Activated T-cell treated with anti-CD3 and anti-CD28 coated beads, Interleukin-2, amount 50 U/mL, for 72 hours (primary cell): Measurements from ENCODE around the gene FHOD3. TPM values are rescaled to one million over a fixed set of nuclear protein-coding genes. Genes with fewer than 3 reads are reported as not detected.
"Not testable (repeated sequence)": the region's sequence is repeated elsewhere in the genome, so short reads cannot be mapped to it uniquely, and the experiment has no call there.

Source experiments
- ATAC-seq, 2 donors: fragments of 150-1000 bp; cut with Tn5 transposase; replicated peaks in 1 of 2; 2 replicates each; pipeline ENCODE4 v1.10.0; 2021; ENCODE audit warnings: moderate library complexity in 2 of 2, mild to moderate bottlenecking in 1 of 2
- DNase-seq, 2 donors: peaks; one replicate each; pipeline ENCODE4 v3.0.0; 2021 to 2022; ENCODE audit warnings: mixed read lengths in 1 of 2
- H3K27ac Mint-ChIP-seq: one replicate; pipeline ENCODE4 v1.8.0; 2022; ENCODE audit warnings: mild to moderate bottlenecking, moderate library complexity, mixed read lengths
- H3K27me3 Mint-ChIP-seq: one replicate; pipeline ENCODE4 v1.8.0; 2022; ENCODE audit warnings: low read depth, mixed read lengths
- H3K36me3 Mint-ChIP-seq, 2 donors: one replicate each; pipeline ENCODE4 v1.8.0; 2022; ENCODE audit warnings: mixed read lengths in 2 of 2, mild to moderate bottlenecking in 1 of 2; ENCODE audit not compliant: insufficient read depth in 2 of 2
- H3K4me1 Mint-ChIP-seq: one replicate; pipeline ENCODE4 v1.8.0; 2022; ENCODE audit warnings: low read depth, mixed read lengths
- H3K4me3 Mint-ChIP-seq, 2 donors: one replicate each; pipeline ENCODE4 v1.8.0; 2022; ENCODE audit warnings: mild to moderate bottlenecking in 2 of 2, mixed read lengths in 2 of 2, moderate library complexity in 2 of 2
- H3K9me3 Mint-ChIP-seq, 2 donors: one replicate each; pipeline ENCODE4 v1.8.0; 2022; ENCODE audit warnings: mixed read lengths in 2 of 2
- total RNA-seq, 2 donors: library from RNA; stranded (reverse); gene quantifications; one replicate each; pipeline ENCODE4 v1.2.3, GENCODE V29; 2022

The FHOD3 gene
- total RNA-seq, 2 donors from 2014 or later = 0.28 TPM; not detected in 1

GRCh38 chr18:36460854-36461253, 163.3 kb downstream of the FHOD3 start:
- no peak overlapping the region for H3K27ac Mint-ChIP-seq
- no peaks in the 10 kb centered on the region for H3K4me1 Mint-ChIP-seq
- no peaks in the 10 kb centered on the region for H3K36me3 Mint-ChIP-seq
- no peak for ATAC-seq
- no peaks in the 10 kb centered on the region for H3K27me3 Mint-ChIP-seq
- DNase-seq = no peak
- no peaks in the 10 kb centered on the region for H3K9me3 Mint-ChIP-seq
- no peak overlapping the region for H3K4me3 Mint-ChIP-seq

DNA sequence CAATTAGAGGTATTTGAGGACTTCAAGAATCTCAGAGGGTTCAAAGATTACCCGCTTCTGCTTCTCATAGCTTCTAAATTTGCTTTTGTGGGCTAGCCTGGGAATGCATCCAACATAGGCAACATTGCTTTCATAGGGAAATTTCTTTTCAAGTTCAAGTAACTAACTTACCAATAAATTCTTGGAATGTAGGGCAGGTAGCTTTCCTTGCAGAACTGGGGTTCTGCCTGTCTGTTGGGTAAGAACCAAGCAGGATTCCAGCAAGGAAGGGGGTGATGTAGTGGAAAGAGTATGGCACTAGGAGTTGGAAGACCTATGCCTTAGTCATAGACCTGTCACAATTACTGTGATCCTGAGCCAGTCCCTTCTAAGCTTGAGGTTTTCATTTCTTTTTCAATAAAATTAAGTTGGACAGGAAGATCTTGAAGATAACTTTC, 164.1 kb downstream of the FHOD3 start:
- H3K36me3 Mint-ChIP-seq = no peaks in the 10 kb centered on the region
- H3K9me3 Mint-ChIP-seq = no peaks in the 10 kb centered on the region
- no peak overlapping the region for H3K27ac Mint-ChIP-seq
- DNase-seq = no peak
- no peaks in the 10 kb centered on the region for H3K27me3 Mint-ChIP-seq
- no peaks in the 10 kb centered on the region for H3K4me1 Mint-ChIP-seq
- no peak for ATAC-seq
- no peak overlapping the region for H3K4me3 Mint-ChIP-seq

DNA sequence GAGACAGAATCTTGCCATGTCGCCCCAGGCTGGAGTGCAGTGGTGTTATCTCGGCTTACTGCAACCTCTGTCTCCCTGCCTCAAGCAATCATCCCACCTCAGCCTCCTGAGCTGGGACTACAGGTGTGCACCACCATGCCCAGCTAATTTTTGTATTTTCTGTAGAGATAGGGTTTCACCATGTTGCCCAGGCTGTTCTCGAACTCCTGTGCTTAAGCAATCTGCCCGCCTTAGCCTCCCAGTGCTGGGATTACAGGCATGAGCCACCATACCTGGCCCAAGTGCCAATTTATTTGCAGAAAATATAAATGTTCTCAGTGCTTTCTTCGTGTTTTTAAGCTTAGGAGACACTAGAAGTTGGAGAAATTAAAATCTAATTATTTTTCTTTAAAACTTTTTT, 166.0 kb downstream of the FHOD3 start:
- H3K27me3 Mint-ChIP-seq, H3K4me1 Mint-ChIP-seq, H3K9me3 Mint-ChIP-seq, H3K4me3 Mint-ChIP-seq, H3K27ac Mint-ChIP-seq, DNase-seq, H3K36me3 Mint-ChIP-seq: not testable (repeated sequence)
- ATAC-seq = peak in 1 of 2 donors; percentile 10

GRCh38 chr18:36464126-36464651, 166.7 kb downstream of the FHOD3 start:
- DNase-seq (no peak), ATAC-seq (no peak)
- Mint-ChIP-seq H3K36me3 (no peaks in the 10 kb centered on the region), H3K27me3 (no peaks in the 10 kb centered on the region), H3K4me1 (no peaks in the 10 kb centered on the region), H3K27ac (no peak overlapping the region), H3K4me3 (no peak overlapping the region), H3K9me3 (no peaks in the 10 kb centered on the region)

- ATAC-seq (no peak), DNase-seq (no peak)
- H3K4me3 Mint-ChIP-seq = no peak overlapping the region
- no peaks in the 10 kb centered on the region for H3K36me3 Mint-ChIP-seq
- H3K4me1 Mint-ChIP-seq = no peaks in the 10 kb centered on the region
- no peaks in the 10 kb centered on the region for H3K9me3 Mint-ChIP-seq
- no peaks in the 10 kb centered on the region for H3K27me3 Mint-ChIP-seq
- H3K27ac Mint-ChIP-seq = no peak overlapping the region
Measured at GRCh38 chr18:36465276-36465675, 167.8 kb downstream of the FHOD3 start.

DNA sequence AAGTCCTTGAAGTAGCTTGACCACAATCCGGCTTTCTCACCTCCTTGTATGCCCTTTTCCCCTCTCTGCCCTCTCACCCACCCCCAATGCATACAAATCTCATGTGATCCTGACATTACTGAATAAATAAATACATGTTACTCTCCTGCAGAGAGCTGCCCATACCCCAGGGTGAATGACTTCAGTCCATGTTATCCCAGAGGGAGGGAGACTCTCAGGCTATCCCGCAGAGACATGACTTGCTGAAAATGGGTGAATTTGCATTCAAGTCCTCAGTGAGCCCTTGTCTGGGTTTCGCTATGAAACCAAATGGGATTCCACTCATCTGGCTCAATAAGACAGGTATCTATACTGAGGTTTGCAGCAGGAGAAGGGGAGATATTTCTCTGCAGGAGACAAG, 168.5 kb downstream of the FHOD3 start:
- DNase-seq = no peak
- no peaks in the 10 kb centered on the region for H3K27me3 Mint-ChIP-seq
- H3K36me3 Mint-ChIP-seq = no peaks in the 10 kb centered on the region
- H3K27ac Mint-ChIP-seq = no peak overlapping the region
- no peak for ATAC-seq
- H3K4me3 Mint-ChIP-seq = no peak overlapping the region
- no peaks in the 10 kb centered on the region for H3K4me1 Mint-ChIP-seq
- no peaks in the 10 kb centered on the region for H3K9me3 Mint-ChIP-seq

GRCh38 chr18:36467614-36468013, 170.1 kb downstream of the FHOD3 start:
- Mint-ChIP-seq H3K36me3 (no peaks in the 10 kb centered on the region), H3K4me3 (no peak overlapping the region)
- ATAC-seq = no peak

DNA sequence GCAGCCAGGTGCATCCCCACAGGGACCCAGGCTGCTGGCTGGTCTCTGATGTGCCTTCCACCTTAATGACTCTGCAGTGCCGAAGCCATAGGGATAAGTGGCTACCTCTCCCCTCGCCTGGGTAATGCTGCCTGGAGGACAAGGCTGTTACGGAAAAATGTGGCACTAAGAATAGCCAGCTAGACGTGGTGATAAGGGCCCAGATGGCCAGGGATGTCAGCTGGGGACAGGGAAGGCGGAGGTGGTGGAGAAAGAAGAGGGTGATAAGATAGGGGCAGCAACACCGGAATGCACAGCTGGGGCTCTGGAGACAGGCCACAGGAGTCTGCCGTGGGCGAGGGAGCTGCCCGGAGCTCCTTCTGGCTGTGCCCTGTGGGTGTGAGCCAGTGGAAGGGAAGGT, 170.6 kb downstream of the FHOD3 start:
- ATAC-seq = no peak
- peaks cover 11% of the 10 kb centered on the region for H3K27me3 Mint-ChIP-seq
- H3K4me3 Mint-ChIP-seq = no peak overlapping the region
- H3K27ac Mint-ChIP-seq = no peak overlapping the region
- DNase-seq = no peak
- H3K9me3 Mint-ChIP-seq = no peaks in the 10 kb centered on the region
- H3K36me3 Mint-ChIP-seq = no peaks in the 10 kb centered on the region
- no peaks in the 10 kb centered on the region for H3K4me1 Mint-ChIP-seq

More at GRCh38 chr18:36467614-36468013, 170.1 kb downstream of the FHOD3 start:
- H3K27me3 Mint-ChIP-seq = peaks cover 10% of the 10 kb centered on the region
- no peaks in the 10 kb centered on the region for H3K9me3 Mint-ChIP-seq
- H3K27ac Mint-ChIP-seq = no peak overlapping the region
- DNase-seq = no peak
- no peaks in the 10 kb centered on the region for H3K4me1 Mint-ChIP-seq

GRCh38 chr18:36469461-36469860, 171.9 kb downstream of the FHOD3 start:
- H3K4me1 Mint-ChIP-seq = no peaks in the 10 kb centered on the region
- H3K9me3 Mint-ChIP-seq = no peaks in the 10 kb centered on the region
- H3K27me3 Mint-ChIP-seq = peaks cover 20% of the 10 kb centered on the region
- ATAC-seq (no peak), DNase-seq (no peak)
- no peak overlapping the region for H3K27ac Mint-ChIP-seq
- H3K36me3 Mint-ChIP-seq = no peaks in the 10 kb centered on the region
- no peak overlapping the region for H3K4me3 Mint-ChIP-seq

- Mint-ChIP-seq H3K9me3 (no peaks in the 10 kb centered on the region), H3K36me3 (no peaks in the 10 kb centered on the region), H3K27ac (no peak overlapping the region), H3K4me1 (no peaks in the 10 kb centered on the region), H3K4me3 (no peak overlapping the region), H3K27me3 (peaks cover 21% of the 10 kb centered on the region)
- no peak for DNase-seq
- no peak for ATAC-seq
Measured at GRCh38 chr18:36470896-36471295, 173.4 kb downstream of the FHOD3 start.

DNA sequence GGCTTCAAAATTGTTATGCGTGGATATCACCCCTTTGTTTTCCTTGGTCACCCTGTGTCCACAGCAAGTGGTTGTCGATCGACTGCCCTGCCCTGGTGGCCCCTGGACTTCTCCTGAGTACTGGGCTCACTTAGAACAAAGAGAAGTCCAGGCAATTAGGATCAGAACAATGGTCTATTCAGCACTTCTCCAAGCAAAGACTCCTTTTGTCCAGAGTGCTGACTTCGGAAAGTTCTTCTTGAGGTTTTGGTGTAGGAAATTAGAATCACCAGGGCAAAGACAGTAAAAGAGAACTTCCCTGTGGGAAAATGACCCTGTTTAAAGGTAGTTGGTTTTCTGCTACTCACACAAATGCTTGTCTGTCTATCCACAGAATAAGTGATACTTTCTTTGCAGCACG, 173.9 kb downstream of the FHOD3 start:
- Mint-ChIP-seq H3K27me3 (peaks cover 24% of the 10 kb centered on the region), H3K36me3 (no peaks in the 10 kb centered on the region), H3K4me1 (no peaks in the 10 kb centered on the region), H3K4me3 (no peak overlapping the region), H3K9me3 (no peaks in the 10 kb centered on the region), H3K27ac (no peak overlapping the region)
- DNase-seq (no peak), ATAC-seq (no peak)

DNA sequence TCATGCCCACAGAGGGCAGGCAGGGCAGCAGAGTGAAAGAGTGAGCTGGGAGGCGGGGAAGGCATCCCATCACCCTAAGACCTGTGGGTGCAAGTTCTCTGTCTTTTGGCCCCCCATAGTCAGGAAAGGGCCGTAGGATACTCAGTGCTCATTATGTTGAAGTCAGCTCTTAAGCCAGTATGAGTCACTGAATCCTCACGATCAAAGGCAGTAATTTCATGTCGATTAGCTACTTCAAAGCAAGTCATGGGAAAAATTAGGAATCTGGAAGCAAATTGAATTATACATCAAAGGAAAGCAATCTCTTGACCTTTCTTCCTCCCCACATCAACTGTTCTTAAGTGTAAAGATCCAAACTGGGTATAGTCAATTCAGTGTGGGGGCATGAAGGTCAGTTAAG, 178.9 kb downstream of the FHOD3 start:
- H3K27me3 Mint-ChIP-seq = peaks cover 43% of the 10 kb centered on the region
- ATAC-seq = no peak

DNA sequence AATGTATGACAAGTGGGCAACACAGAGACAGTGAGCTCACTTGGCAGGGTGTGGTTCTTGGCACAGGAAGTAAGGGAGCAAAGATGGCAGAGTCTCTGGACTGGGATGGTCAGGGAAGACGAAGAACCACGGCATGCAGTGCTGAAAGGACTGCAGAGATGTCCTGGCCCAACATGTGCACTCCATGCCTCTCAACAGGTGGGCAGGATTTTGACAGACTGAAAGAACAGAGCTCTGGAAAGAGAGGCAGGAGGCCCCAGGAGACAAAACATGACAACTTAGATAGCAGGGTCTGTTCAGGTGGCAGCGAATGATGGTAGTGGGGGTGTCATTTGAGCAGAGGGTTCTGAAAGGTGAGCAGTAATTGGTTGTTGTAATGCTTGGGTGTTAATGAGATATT, 180.3 kb downstream of the FHOD3 start:
- Mint-ChIP-seq H3K9me3 (no peaks in the 10 kb centered on the region), H3K4me1 (no peaks in the 10 kb centered on the region), H3K27ac (no peak overlapping the region), H3K27me3 (peaks cover 32% of the 10 kb centered on the region), H3K36me3 (no peaks in the 10 kb centered on the region), H3K4me3 (no peak overlapping the region)
- ATAC-seq (no peak), DNase-seq (no peak)

More for the DNA sequence above, 178.9 kb downstream of the FHOD3 start:
- DNase-seq = no peak
- no peaks in the 10 kb centered on the region for H3K4me1 Mint-ChIP-seq
- H3K4me3 Mint-ChIP-seq = no peak overlapping the region
- no peaks in the 10 kb centered on the region for H3K36me3 Mint-ChIP-seq
- no peaks in the 10 kb centered on the region for H3K9me3 Mint-ChIP-seq
- H3K27ac Mint-ChIP-seq = no peak overlapping the region

DNA sequence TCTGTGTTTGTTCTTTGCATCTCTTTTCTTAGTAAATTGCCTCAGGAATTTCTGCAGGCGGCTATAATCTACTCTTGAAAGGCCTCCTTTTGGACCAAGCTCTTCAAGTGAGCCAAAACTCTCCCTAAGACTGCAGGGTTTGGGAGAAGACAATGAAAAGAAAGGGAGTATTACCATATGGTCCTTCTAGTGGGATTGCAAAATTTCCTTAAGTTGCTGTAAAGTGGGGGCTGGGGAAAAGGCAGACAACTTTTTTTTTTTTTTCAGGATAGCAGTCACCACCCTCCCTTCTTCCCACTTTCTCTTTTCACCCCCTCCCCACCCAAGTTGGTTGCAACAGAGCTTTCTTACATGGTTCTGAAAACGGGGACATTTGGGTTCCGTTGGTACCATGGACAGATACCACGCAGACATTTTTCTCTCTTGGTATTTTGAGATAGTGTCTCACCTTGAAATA, 183.7 kb downstream of the FHOD3 start:
- Mint-ChIP-seq H3K9me3 (no peaks in the 10 kb centered on the region), H3K36me3 (no peaks in the 10 kb centered on the region), H3K27me3 (peaks cover 21% of the 10 kb centered on the region), H3K4me1 (no peaks in the 10 kb centered on the region), H3K4me3 (no peak overlapping the region), H3K27ac (no peak overlapping the region)
- ATAC-seq (no peak), DNase-seq (no peak)
